ENCODE data around the gene MELTF. TPM values are rescaled to one million over a fixed set of nuclear protein-coding genes. Genes with fewer than 3 reads are reported as not detected.

The MELTF gene
- total RNA-seq, 4 donors from 2014 or later: 3.2 to 5.9 (median 3.9) TPM

GRCh38 chr3:197022405-197023231 lies 7.0 kb downstream of the MELTF start:
- Histone ChIP-seq H3K4me3 (no peak overlapping the region), H3K9me3 (no peaks in the 10 kb centered on the region), H3K27ac (no peak overlapping the region), H3K27me3 (peaks cover 0 to 33% (median 0%) of the 10 kb centered on the region in 4 donors), H3K36me3 (no peaks in the 10 kb centered on the region), H3K4me1 (peaks cover 0 to 6% (median 0%) of the 10 kb centered on the region in 3 donors)
- 42 to 58% methylated on average over 14 to 15 of the region's 22 CpGs for WGBS, 2 donors
- DNase-seq: no peak
- intact Hi-C loops (cut with DNase I): no loop called here
- TF ChIP-seq POLR2A (IDR thresholded peaks at IDR 0.05): no peak
- TF ChIP-seq CTCF (IDR thresholded peaks at IDR 0.05): no peak

GRCh38 chr3:197021729-197022404 lies 7.8 kb downstream of the MELTF start:
- H3K27ac ChIP-seq: no peak overlapping the region

GRCh38 chr3:197021231-197021630 lies 8.4 kb downstream of the MELTF start:
- peaks cover 0 to 6% (median 0%) of the 10 kb centered on the region in 3 donors for H3K4me1 ChIP-seq
- intact Hi-C loops (cut with DNase I): no loop called here
- H3K27ac ChIP-seq: no peak overlapping the region
- H3K36me3 ChIP-seq: no peaks in the 10 kb centered on the region
- DNase-seq: no peak
- no peak overlapping the region for H3K4me3 ChIP-seq
- H3K9me3 ChIP-seq: no peaks in the 10 kb centered on the region
- no peak for TF ChIP-seq POLR2A (IDR thresholded peaks at IDR 0.05)
- TF ChIP-seq CTCF (IDR thresholded peaks at IDR 0.05): no peak
- H3K27me3 ChIP-seq: peaks cover 0 to 33% (median 0%) of the 10 kb centered on the region in 4 donors
- 45 to 80% methylated on average over 1 to 6 of the region's 10 CpGs for WGBS, 2 donors

More at GRCh38 chr3:197021729-197022404, 7.8 kb downstream of the MELTF start:
- peaks cover 0 to 6% (median 0%) of the 10 kb centered on the region in 3 donors for H3K4me1 ChIP-seq
- H3K9me3 ChIP-seq: no peaks in the 10 kb centered on the region
- 85 to 88% methylated on average over 10 to 14 of the region's 15 CpGs for WGBS, 2 donors
- H3K36me3 ChIP-seq: no peaks in the 10 kb centered on the region
- intact Hi-C loops (cut with DNase I): no loop called here
- peaks cover 0 to 33% (median 0%) of the 10 kb centered on the region in 4 donors for H3K27me3 ChIP-seq
- no peak for DNase-seq
- H3K4me3 ChIP-seq: no peak overlapping the region
- no peak for TF ChIP-seq POLR2A (IDR thresholded peaks at IDR 0.05)
- no peak for TF ChIP-seq CTCF (IDR thresholded peaks at IDR 0.05)

DNA sequence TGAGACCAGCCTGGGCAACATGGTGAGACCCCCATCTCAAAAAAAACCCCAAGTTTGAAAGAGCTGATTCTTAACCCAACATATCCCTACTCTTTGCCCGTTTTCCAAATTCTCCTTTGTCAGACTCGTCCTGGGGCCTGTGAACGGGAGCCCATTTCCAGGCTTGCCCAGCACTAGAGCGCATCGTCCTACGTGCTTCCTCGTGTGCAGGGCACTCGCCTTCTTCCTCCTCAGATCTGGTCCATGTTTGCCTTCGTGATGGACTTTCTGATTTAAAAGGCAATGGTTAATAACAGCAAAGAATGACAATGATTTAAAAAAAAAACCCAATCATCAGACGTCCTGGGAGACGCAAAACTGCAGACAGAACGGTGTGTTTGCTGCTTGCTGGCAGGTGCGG lies 10.1 kb downstream of the MELTF start:
- peaks cover 0 to 6% (median 0%) of the 10 kb centered on the region in 3 donors for H3K4me1 ChIP-seq
- no peak for DNase-seq
- H3K9me3 ChIP-seq: no peaks in the 10 kb centered on the region
- intact Hi-C loops (cut with DNase I): no loop called here
- WGBS, 2 donors: 83 to 88% methylated on average over 11 to 13 of the region's 13 CpGs
- no peaks in the 10 kb centered on the region for H3K36me3 ChIP-seq
- peaks cover 0 to 33% (median 0%) of the 10 kb centered on the region in 4 donors for H3K27me3 ChIP-seq
- H3K27ac ChIP-seq: no peak overlapping the region
- no peak overlapping the region for H3K4me3 ChIP-seq
- no peak for TF ChIP-seq CTCF (IDR thresholded peaks at IDR 0.05)
- TF ChIP-seq POLR2A (IDR thresholded peaks at IDR 0.05): no peak

DNA sequence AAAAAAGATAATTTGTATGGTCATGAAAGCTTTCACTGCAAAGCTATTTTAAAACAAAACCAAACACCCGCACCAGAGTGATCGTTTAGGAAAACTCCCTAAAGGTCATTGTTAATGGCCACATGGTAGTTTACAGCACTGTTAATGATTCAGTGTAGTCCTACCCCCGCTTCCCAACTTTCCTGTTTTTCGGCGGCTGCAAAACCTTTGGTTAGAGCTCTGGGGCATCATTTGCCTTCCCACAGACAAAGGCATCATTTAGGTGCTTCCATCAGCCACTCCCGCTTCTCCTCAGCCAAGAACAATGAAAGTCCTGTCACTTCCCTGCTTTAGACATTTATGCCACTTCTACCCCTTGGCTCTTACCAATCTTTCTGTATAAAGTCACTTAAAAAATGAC lies 10.6 kb downstream of the MELTF start:
- no peak for DNase-seq
- Histone ChIP-seq H3K27me3 (peaks cover 0 to 28% (median 0%) of the 10 kb centered on the region in 4 donors), H3K4me3 (no peak overlapping the region), H3K36me3 (no peaks in the 10 kb centered on the region), H3K9me3 (no peaks in the 10 kb centered on the region), H3K27ac (no peak overlapping the region), H3K4me1 (peaks cover 0 to 6% (median 0%) of the 10 kb centered on the region in 3 donors)
- TF ChIP-seq CTCF (IDR thresholded peaks at IDR 0.05) (no peak), POLR2A (IDR thresholded peaks at IDR 0.05) (no peak)
- intact Hi-C loops (cut with DNase I): no loop called here
- 54 to 60% methylated on average over 6 of the region's 6 CpGs for WGBS, 2 donors
